ENCODE measurements around the gene WSCD2. TPM values are rescaled to one million over a fixed set of nuclear protein-coding genes. Genes with fewer than 3 reads are reported as not detected.

The WSCD2 gene
- total RNA-seq, 1 donor from 2014 or later, result 1.4 TPM

- Mint-ChIP-seq H3K27me3 (ENCODE audit: unreplicated experiment) (no peaks in the 10 kb centered on the region), H3K4me1 (ENCODE audit: low read depth, unreplicated experiment) (peaks cover 5% of the 10 kb centered on the region), H3K9me3 (ENCODE audit: unreplicated experiment) (peaks cover 9% of the 10 kb centered on the region), H3K27ac (ENCODE audit: unreplicated experiment) (no peak overlapping the region), H3K4me3 (ENCODE audit: unreplicated experiment) (no peak overlapping the region), H3K36me3 (ENCODE audit: unreplicated experiment) (peaks cover 40% of the 10 kb centered on the region)
- no peak for TF ChIP-seq CTCF (IDR thresholded peaks at IDR 0.05; ENCODE audit: partially characterized antibody, unreplicated experiment)
- no peak for DNase-seq
These were observed 131.9 kb downstream of the WSCD2 start for GRCh38 chr12:108260969-108261368.

DNA sequence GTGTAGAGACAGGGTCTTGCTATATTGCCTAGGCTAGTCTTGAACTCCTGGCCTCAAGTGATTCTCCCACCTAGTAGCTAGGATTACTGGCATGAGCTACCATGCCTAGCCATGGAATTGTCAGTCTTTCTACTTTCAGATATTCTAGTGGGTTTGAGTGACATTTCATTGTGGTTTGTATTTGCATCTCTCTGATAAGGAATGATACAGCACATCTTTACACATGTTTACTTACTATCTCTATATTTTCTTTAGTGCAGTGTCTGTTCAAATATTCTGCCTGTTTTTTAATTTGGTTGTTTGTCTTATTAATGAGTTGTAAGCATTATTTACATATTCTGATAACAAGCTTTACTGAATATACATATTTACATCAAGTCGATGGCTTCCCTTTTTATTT is 136.4 kb downstream of the WSCD2 start:
- H3K4me3 Mint-ChIP-seq (ENCODE audit: unreplicated experiment), result no peak overlapping the region
- H3K27me3 Mint-ChIP-seq (ENCODE audit: unreplicated experiment), result no peaks in the 10 kb centered on the region
- no peak overlapping the region for H3K27ac Mint-ChIP-seq (ENCODE audit: unreplicated experiment)
- no peak for TF ChIP-seq CTCF (IDR thresholded peaks at IDR 0.05; ENCODE audit: partially characterized antibody, unreplicated experiment)
- DNase-seq, result no peak
- H3K9me3 Mint-ChIP-seq (ENCODE audit: unreplicated experiment), result peaks cover 7% of the 10 kb centered on the region
- peaks cover 3% of the 10 kb centered on the region for H3K4me1 Mint-ChIP-seq (ENCODE audit: low read depth, unreplicated experiment)
- peaks cover 26% of the 10 kb centered on the region for H3K36me3 Mint-ChIP-seq (ENCODE audit: unreplicated experiment)

- peaks cover 3% of the 10 kb centered on the region for H3K9me3 Mint-ChIP-seq (ENCODE audit: unreplicated experiment)
- H3K4me1 Mint-ChIP-seq (ENCODE audit: low read depth, unreplicated experiment), result peaks cover 8% of the 10 kb centered on the region
- no peak for TF ChIP-seq CTCF (IDR thresholded peaks at IDR 0.05; ENCODE audit: partially characterized antibody, unreplicated experiment)
- peaks cover 19% of the 10 kb centered on the region for H3K36me3 Mint-ChIP-seq (ENCODE audit: unreplicated experiment)
- no peak for DNase-seq
- H3K27me3 Mint-ChIP-seq (ENCODE audit: unreplicated experiment), result no peaks in the 10 kb centered on the region
- no peak overlapping the region for H3K27ac Mint-ChIP-seq (ENCODE audit: unreplicated experiment)
- H3K4me3 Mint-ChIP-seq (ENCODE audit: unreplicated experiment), result no peak overlapping the region
These were observed 137.0 kb downstream of the WSCD2 start for GRCh38 chr12:108266131-108266530.

DNA sequence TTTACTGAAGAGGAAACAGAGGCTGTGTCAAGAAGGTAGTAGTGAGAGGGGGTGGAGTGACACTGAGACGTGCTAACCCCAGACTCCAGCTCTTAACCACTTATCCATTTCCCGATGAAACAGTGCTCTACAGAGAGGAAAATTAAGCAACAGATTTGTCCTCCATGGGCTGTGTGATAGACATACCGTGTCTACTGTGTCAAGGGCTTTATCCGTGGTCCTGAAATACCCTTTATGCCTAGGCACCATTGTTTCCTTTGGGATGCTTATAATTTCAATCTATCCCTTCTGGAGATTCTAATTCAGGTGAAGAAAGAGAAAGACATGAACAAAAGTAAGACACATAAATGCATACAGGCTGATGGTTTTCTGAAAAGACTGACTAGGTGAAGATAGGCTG is 138.4 kb downstream of the WSCD2 start:
- no peak for TF ChIP-seq CTCF (IDR thresholded peaks at IDR 0.05; ENCODE audit: partially characterized antibody, unreplicated experiment)
- Mint-ChIP-seq H3K27ac (ENCODE audit: unreplicated experiment) (no peak overlapping the region), H3K9me3 (ENCODE audit: unreplicated experiment) (peaks cover 5% of the 10 kb centered on the region), H3K4me3 (ENCODE audit: unreplicated experiment) (no peak overlapping the region), H3K36me3 (ENCODE audit: unreplicated experiment) (peaks cover 8% of the 10 kb centered on the region), H3K4me1 (ENCODE audit: low read depth, unreplicated experiment) (peaks cover 14% of the 10 kb centered on the region), H3K27me3 (ENCODE audit: unreplicated experiment) (peaks cover 4% of the 10 kb centered on the region)
- DNase-seq, result no peak

GRCh38 chr12:108268397-108268796 is 139.3 kb downstream of the WSCD2 start:
- Mint-ChIP-seq H3K4me1 (ENCODE audit: low read depth, unreplicated experiment) (peaks cover 15% of the 10 kb centered on the region), H3K27me3 (ENCODE audit: unreplicated experiment) (peaks cover 4% of the 10 kb centered on the region), H3K9me3 (ENCODE audit: unreplicated experiment) (peaks cover 3% of the 10 kb centered on the region), H3K27ac (ENCODE audit: unreplicated experiment) (no peak overlapping the region), H3K36me3 (ENCODE audit: unreplicated experiment) (peaks cover 2% of the 10 kb centered on the region), H3K4me3 (ENCODE audit: unreplicated experiment) (no peak overlapping the region)
- no peak for TF ChIP-seq CTCF (IDR thresholded peaks at IDR 0.05; ENCODE audit: partially characterized antibody, unreplicated experiment)
- DNase-seq, result no peak
